ENCODE data around the gene DOK6. TPM values are rescaled to one million over a fixed set of nuclear protein-coding genes. Genes with fewer than 3 reads are reported as not detected.
A peak's percentile ranks its signal among the peaks of the same experiment; 100 is the strongest.
"Not testable (repeated sequence)": the region's sequence is repeated elsewhere in the genome, so short reads cannot be mapped to it uniquely, and the experiment has no call there.

Gene DOK6
- 3.2 TPM for total RNA-seq
- long read RNA-seq, full-length matches to known transcripts = 9 of 14 reads
- long read RNA-seq, partial matches to known transcripts = 4 of 14 reads
- long read RNA-seq, other reads (novel, unspliced or antisense) = 1 of 14 reads

DNA sequence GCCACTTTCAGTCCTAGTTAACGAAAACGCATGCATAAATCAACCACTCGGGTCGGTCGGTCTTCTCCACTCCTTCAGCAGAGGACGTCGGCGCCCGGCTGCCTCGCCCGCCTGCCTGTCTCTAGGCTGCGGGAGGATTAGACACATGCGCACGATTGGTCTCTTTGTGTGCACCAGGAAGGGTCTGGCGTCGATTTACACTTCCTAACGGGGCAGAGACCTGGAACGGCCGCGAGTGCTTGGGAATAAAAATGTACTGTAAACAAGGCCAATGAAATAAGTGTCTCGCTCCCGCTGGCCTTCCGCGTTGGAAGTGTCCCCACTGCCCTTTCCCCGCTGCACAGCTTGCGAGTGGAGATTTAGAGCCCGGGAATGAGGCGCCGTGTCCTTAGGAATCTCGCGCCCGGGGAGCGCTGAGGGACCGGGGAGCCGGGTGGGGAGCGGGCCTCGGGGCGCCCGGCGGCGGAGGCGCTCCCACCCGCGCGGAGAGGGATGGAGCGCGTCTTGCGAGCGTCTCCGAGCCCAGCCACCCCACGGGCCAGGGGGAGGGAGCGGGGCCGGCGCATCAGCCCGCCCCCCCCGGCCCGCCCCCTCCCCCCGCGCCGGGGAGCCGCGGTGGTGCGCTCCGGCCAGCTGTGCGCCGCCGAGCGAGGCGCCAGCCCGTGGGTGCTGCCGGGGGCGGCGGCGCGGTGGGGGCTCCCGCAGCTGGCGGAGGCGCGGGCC, at the start of gene DOK6:
Gene DOK6, plus strand, starts transcription at position 636 of the 723 bp plus-strand sequence.
- Histone ChIP-seq H3K36me3 (no peaks in the 10 kb centered on the region), H3K9me3 (no peaks in the 10 kb centered on the region), H3K27me3 (ENCODE audit: low read depth) (peaks cover 32% of the 10 kb centered on the region), H3K4me1 (peaks cover 15% of the 10 kb centered on the region), H3K4me3 (peak within 1 kb of the TSS; percentile 58), H3K27ac (peak within 1 kb of the TSS; percentile 56)
- DNase-seq (peak; percentile 50), ATAC-seq (peak; percentile 56 to 60)
- intact Hi-C loops (cut with DNase I) = no loop called here
- TF ChIP-seq CTCF (IDR thresholded peaks at IDR 0.05) = no peak

- Histone ChIP-seq H3K9me3 (no peaks in the 10 kb centered on the region), H3K4me3 (no peak overlapping the region), H3K4me1 (no peaks in the 10 kb centered on the region), H3K36me3 (no peaks in the 10 kb centered on the region), H3K27ac (no peak overlapping the region), H3K27me3 (ENCODE audit: low read depth) (no peaks in the 10 kb centered on the region)
- DNase-seq (no peak), ATAC-seq (no peak)
- no peak for TF ChIP-seq CTCF (IDR thresholded peaks at IDR 0.05)
- intact Hi-C loops (cut with DNase I) = no loop called here
These were observed 47.7 kb upstream of the DOK6 start for GRCh38 chr18:69353023-69353422.

GRCh38 chr18:69357590-69357989, 43.1 kb upstream of the DOK6 start:
- no peaks in the 10 kb centered on the region for H3K4me1 ChIP-seq
- no peaks in the 10 kb centered on the region for H3K9me3 ChIP-seq
- no peak for TF ChIP-seq CTCF (IDR thresholded peaks at IDR 0.05)
- H3K36me3 ChIP-seq = no peaks in the 10 kb centered on the region
- intact Hi-C loops (cut with DNase I) = no loop called here
- H3K27ac ChIP-seq = no peak overlapping the region
- no peak overlapping the region for H3K4me3 ChIP-seq
- ATAC-seq (no peak), DNase-seq (no peak)
- H3K27me3 ChIP-seq (ENCODE audit: low read depth) = no peaks in the 10 kb centered on the region

DNA sequence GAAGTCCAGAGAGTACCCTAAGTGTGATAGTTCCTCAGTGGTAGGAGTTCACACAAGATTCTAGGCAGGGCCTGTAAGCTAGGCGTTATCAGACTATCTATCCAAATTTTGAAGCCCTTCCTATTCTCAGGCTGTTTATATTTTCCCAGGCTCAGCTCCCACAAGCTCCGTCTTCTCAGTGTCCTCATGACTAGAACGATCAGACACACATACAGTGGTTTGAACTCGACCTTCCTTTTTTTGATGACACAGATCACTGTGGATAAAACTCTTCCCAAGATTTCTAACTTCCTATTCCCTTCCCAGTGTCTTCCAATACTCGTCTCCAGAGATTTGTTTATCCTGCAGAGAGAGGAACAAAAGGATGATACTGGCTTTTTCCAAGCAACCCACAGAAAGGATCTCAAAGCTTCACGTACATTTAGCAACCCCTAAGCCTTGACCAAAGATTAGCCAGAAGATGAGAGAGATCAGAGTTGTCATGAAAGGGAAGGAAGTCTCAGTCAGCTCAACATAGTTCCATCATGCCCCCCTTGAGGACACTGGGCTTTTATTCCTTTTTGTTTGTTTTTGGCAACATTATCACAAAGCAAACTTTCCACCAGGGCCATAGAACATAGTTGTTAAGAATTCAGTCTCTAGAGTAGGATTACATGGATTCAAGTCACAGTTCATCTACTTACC, 42.3 kb upstream of the DOK6 start:
- TF ChIP-seq CTCF (IDR thresholded peaks at IDR 0.05) = no peak
- H3K4me1 ChIP-seq = no peaks in the 10 kb centered on the region
- DNase-seq (no peak), ATAC-seq (no peak)
- no peaks in the 10 kb centered on the region for H3K27me3 ChIP-seq (ENCODE audit: low read depth)
- no peaks in the 10 kb centered on the region for H3K36me3 ChIP-seq
- H3K9me3 ChIP-seq = no peaks in the 10 kb centered on the region
- H3K27ac ChIP-seq = no peak overlapping the region
- no peak overlapping the region for H3K4me3 ChIP-seq
- intact Hi-C loops (cut with DNase I) = no loop called here

- DNase-seq; H3K36me3 ChIP-seq; H3K4me1 ChIP-seq; H3K4me3 ChIP-seq; H3K9me3 ChIP-seq; intact Hi-C loops (cut with DNase I); H3K27ac ChIP-seq; ATAC-seq; H3K27me3 ChIP-seq (ENCODE audit: low read depth): not testable (repeated sequence)
These were observed 40.9 kb upstream of the DOK6 start for GRCh38 chr18:69359768-69360167.

GRCh38 chr18:69364930-69365329, 35.8 kb upstream of the DOK6 start:
- no peak for ATAC-seq
- Histone ChIP-seq H3K4me3 (no peak overlapping the region), H3K9me3 (no peaks in the 10 kb centered on the region), H3K4me1 (no peaks in the 10 kb centered on the region), H3K27me3 (ENCODE audit: low read depth) (no peaks in the 10 kb centered on the region), H3K36me3 (no peaks in the 10 kb centered on the region), H3K27ac (no peak overlapping the region)
- no peak for TF ChIP-seq CTCF (IDR thresholded peaks at IDR 0.05)
- intact Hi-C loops (cut with DNase I) = no loop called here
- DNase-seq = no peak

Measured in lower lobe of right lung (tissue), 2 donors.